DND-41 (cell line): ENCODE data around the gene SF3B3.

Experiments
- EZH2 ChIP-seq: IDR thresholded peaks from 3 replicates; pipeline ENCODE4 v1.6.1; 2012; ENCODE audit warnings: borderline replicate concordance, low read depth, mild to moderate bottlenecking, moderate library complexity, low read length, inconsistent platforms; ENCODE audit not compliant: severe bottlenecking
- TF ChIP-seq, protein P1 (sequence below): IDR thresholded peaks from 2 replicates; pipeline ENCODE4 v1.5.1; 2012; ENCODE audit warnings: borderline replicate concordance, low read length, moderate library complexity, mild to moderate bottlenecking; ENCODE audit not compliant: poor library complexity, severe bottlenecking; ENCODE audit errors: extremely low read depth

DNA sequence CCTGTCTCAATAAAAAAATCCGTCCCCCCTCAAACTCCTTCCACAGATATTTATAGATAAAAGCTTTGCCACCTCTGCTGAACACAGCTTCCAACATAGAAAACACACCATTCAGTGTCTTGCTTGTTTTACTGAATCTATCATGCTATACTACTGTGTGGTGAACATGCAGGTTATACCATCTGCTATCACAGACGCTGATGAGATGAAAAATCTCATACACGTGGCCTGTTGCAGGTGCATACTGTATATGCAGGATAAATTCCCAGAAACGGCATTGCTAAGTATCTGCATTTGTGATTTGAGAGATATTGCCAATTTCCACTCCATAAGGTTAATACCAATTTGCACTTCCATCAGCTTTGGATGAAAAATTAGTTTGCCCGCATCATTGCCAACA is 92.3 kb downstream of the SF3B3 start:
- TF ChIP-seq, protein P1, sequence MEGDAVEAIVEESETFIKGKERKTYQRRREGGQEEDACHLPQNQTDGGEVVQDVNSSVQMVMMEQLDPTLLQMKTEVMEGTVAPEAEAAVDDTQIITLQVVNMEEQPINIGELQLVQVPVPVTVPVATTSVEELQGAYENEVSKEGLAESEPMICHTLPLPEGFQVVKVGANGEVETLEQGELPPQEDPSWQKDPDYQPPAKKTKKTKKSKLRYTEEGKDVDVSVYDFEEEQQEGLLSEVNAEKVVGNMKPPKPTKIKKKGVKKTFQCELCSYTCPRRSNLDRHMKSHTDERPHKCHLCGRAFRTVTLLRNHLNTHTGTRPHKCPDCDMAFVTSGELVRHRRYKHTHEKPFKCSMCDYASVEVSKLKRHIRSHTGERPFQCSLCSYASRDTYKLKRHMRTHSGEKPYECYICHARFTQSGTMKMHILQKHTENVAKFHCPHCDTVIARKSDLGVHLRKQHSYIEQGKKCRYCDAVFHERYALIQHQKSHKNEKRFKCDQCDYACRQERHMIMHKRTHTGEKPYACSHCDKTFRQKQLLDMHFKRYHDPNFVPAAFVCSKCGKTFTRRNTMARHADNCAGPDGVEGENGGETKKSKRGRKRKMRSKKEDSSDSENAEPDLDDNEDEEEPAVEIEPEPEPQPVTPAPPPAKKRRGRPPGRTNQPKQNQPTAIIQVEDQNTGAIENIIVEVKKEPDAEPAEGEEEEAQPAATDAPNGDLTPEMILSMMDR, result no peak
- TF ChIP-seq EZH2, result no peak
